GM19324 (cell line): ENCODE measurements around the gene MRPL38.
A peak's percentile ranks its signal among the peaks of the same experiment; 100 is the strongest.
"Not testable (repeated sequence)": the region's sequence is repeated elsewhere in the genome, so short reads cannot be mapped to it uniquely, and the experiment has no call there.

ENCODE experiments used
- ATAC-seq: cut with Tn5 transposase; IDR thresholded peaks from one replicate; pipeline ENCODE4 v1.9.1; 2021; ENCODE audit warnings: mild to moderate bottlenecking, moderate library complexity; ENCODE audit not compliant: unreplicated experiment, low FRiP score

MRPL38 gene

DNA sequence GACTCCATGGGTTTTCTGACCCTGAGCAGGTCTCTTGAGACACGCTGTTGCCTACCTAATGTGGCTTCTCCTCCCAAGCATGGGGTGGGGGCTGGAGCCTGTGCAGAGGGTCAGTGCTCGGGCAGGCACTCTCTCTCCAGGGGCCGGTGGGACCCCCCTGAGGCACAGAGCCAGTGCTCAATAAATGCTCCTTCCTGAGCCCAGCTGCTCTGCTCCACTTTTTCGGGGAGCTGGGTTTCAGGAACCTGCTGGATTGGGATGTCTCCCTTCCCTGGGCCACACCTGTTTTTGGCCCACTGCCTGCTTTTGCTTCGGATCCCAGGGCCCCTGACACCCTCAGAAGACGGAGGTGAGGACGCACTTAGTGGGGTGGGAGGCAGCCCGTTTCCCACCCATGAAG, 6.6 kb downstream of the MRPL38 start:
- ATAC-seq: no peak

DNA sequence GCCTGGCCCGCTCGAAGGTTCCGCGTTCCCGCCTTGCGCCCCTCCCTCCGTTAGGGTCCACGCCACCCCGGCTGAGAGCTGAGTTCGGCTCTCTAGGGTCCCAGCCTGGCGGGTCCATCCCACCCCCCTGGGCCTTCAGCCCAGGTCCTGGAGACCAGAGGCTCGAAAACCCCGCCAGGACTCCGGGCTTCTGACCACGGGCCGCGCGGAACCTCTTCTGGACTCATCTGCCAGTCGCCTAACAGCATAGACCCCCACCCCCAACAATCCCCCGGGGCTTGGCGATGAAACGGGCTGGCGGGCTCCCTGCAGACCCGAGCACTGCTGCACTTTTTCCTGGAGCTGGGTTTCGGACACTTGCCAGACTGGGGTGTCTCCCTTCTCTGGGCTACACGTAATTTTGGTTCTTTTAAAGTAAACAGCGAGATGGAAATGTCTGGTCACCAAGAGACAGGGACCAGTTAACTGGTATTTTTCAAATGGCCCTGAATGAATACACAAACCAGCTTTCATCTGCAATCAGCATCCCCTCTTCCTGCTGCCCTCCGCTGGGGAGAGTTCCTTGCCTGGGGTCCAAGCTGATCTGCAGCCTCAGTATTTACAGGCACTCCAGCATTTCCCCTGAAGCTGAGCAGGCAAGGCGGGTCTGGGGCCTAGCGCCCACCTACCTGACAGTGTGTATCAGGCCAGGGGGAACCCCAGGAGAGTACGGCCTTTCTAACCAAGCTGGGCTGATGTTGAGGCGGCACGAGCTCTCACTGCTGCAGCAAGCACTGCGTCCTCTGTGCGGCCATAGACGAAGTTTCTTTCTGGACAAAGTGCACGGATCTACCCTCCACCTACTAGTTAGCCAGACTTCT, 7.3 kb downstream of the MRPL38 start:
- ATAC-seq: no peak

DNA sequence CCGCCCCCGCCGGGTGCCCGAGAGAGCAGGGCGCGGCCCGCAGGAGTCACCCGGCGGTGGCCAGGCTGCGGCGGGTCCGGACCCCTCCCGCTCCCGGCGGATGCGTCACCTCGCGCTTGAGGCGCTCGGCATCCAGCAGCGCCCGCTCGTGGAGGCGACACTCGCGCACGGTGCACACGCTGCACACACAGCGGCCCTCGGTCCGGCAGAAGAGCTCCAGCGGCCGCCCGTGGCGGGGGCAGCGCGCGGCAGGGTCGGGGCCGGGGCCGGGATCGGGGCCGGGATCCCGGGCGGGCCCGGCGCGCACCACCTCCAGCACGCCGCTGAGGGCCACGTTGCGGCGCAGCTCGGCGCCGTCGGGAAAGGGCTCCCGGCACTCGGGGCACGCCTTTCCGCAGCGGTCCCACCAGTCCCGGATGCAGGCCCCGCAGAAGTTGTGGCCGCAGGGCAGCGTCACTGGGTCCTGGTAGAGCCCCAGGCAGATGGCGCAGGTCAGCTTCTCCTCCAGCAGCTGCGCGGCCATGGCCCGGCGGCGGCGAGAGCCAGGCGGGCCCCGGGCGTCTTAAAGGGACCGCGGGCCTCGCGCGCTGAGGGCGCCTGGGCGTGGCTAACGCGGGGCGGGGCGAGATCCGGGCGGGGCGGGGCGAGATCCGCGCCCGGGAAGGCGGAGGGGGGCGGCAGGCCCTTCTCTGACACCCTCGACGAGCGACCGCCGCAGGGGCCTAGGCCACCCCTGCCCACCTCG, 8.1 kb downstream of the MRPL38 start, which contains the start of gene TRIM65:
TSS of gene TRIM65 (minus strand) at position 537 of the 745 bp plus-strand sequence. CDS start at position 523, 14 bp downstream.
- peak; percentile 61 for ATAC-seq

GRCh38 chr17:75895370-75896155, 9.1 kb downstream of the MRPL38 start:
- ATAC-seq: no peak

DNA sequence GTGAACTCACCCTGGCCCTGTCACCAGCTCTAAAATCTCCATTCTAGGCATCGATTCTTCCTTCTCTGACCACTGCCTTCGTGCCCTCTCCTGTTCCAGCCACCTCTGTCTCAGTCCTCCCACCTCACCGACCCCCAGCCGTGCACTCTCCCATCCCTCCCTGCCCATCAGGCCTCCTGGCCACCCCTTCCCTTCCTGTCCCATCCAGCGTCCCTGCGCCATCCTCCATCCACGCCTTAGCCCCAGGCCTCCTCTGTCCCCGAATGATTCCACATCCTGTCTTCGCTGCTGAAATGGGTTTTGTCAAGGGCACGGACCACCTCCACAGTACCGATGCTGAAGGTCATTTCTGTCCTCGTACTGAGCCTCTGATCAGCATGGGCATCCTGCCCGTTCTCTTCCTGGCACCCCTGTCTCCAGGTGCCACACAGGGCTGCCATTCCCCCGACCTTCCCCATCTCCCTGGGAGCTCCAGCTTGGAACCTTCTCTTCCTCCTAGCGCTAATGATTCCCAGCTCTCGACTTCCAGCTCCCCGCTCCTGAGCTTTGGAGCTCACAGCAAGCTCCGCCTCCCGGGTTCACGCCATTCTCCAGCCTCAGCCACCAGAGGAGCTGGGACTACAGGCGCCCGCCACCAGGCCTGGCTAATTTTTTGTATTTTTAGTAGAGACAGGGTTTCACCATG, 10.5 kb downstream of the MRPL38 start:
- no peak for ATAC-seq

DNA sequence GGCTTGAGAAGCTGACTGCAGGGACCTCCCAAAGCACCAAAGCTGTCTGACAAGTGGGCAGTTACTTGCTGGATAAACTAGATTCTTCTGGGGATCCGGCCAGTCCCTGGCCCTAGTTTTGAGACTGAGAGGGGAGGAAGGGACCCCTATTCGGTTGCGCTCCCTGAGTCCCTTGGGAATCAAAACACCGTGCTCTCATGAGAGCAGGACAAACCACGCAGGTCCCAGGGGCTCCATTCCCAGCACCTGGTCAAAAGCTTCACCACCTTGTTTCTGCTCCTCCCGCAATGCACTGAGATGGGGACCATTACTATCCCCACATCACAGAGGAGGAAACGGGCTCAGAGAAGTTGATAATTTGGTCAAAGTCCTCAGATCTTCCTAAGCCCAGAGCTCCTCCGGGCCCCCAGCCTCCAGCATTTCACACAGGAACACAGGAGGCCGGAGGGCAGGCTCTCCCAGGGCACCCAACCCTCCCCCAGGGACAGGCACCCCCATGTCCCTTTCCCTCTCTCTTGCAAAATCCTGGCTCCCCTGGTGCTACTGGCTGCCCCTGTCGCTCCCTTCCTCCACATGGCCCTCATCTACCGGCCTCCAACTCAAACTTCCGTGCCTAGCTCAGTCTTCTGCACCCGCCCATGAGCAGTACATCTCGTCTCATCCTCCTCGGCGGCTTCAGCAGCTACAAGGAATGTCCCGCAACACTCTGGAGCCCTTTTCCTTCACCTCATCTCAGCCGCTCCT, 11.2 kb downstream of the MRPL38 start:
- no peak for ATAC-seq

DNA sequence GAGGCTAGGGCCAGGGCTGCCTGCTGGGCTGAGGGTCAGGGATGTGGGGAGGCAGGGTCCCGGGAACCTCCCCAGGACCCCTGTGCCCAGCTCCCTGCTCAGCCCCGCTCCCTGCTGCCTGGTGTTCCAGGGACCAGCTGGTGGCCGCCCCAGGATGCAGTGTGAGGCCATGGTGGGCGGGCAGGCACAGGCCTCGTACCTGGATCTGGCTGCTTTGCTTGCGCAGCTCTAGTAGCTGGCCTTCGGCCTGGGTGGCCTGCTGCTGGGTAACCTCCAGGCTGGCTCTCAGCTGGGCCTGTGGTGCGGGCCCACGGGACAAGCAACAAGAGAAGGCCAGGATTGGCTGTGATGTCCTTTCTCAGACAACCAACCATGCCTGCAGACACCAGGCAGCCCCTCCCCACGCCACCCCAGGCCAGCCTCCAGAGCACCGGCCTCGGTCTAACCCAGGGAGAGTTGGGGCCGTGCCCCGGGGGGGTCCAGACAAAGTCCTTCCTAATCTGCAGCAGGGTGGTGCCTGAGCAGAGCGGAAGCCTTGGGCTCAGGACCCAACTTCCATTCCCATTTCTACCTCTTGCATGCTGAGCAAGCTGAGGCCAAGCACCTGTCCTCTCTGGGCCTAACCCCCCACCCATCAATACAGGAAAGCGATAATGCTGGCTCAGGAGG, 12.0 kb downstream of the MRPL38 start:
- ATAC-seq: no peak

DNA sequence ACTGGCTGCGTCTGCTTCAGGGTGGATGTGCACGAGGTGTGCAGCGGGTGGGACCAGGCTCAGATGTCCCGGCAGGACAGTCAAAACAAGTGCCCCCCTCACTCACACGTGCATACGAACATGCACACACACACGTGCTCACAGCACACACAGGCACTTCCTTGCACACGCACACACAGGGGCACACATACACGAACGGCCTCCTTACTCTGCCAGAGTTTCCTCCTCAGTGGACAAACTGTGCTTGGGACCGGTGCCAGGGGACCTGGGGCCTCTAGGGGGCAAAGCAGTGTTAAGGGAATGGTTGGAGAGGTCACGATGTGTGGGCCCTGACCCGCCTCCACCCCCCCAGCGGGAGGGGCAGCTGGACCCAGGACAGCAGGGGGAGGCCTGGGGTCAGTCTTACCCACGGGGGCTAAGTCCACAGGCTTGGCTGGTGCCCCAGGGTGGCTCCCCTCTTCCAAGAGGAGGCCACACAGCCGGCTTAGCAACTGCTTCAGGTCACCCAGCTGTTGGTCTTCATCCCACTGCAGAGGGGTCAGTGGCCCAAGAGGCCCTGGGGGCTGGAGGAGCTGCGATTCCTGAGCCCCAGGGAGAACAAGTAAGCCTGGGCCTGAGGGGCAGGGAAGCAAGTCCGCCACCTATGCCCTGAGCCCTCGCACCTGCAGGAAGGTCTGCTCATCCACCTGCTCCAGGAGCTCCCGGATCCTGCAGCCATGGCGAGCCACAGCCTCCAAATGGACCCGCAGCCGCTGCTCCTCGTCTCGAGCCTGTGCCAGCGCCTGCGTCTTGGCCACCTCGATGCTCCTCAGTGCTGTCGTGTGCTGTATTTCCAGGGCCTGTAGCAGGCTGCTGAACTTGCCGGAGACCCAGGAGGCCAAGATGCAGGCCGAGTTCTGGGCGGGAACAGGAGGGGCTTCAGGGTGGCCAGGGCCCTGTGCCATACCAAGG, 12.8 kb downstream of the MRPL38 start:
- ATAC-seq: no peak

GRCh38 chr17:75891022-75891604, 13.6 kb downstream of the MRPL38 start:
- no peak for ATAC-seq

GRCh38 chr17:75889454-75889853, 15.2 kb downstream of the MRPL38 start:
- ATAC-seq: no peak

DNA sequence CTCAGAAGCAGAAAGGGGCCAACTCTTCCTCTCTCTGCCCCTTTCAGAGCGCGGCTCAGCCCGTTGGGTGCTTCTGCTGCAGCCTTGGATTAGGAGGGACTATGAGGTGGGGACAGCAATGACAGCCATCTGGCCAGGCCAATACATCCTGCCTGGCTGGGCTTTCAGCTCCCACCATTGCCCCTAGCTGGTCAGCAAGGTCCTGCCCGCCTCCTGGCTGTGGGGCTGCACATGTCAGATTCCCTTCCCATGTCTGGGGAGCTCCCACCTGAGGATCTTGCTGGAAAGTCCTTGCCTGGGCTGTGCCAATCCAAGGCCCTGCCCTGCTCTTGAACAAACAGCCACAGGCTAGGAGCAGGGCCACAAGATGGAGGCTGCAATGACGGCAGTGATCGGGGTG, 16.2 kb downstream of the MRPL38 start:
- no peak for ATAC-seq

- ATAC-seq: not testable (repeated sequence)
These were observed 18.8 kb downstream of the MRPL38 start for GRCh38 chr17:75885860-75886259.

DNA sequence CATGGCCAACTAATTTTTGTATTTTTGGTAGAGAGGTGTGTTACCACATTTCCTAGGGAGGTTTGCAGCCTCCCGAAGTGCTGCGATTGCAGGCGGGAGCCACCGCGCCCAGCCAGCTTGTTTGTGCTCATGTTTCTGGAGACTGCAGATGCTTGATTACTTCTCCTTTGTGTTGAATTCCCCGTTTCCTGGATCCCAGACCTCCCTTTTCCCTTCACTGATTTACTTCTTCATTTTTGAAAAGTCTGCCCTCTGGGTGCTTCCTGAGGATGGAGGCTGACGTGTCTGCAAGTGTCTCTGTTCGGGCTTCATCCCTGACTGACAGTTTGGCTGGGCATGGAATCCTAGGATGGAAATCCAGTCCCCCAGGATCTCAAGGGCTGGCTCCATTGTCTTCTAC, 19.3 kb downstream of the MRPL38 start:
- no peak for ATAC-seq

DNA sequence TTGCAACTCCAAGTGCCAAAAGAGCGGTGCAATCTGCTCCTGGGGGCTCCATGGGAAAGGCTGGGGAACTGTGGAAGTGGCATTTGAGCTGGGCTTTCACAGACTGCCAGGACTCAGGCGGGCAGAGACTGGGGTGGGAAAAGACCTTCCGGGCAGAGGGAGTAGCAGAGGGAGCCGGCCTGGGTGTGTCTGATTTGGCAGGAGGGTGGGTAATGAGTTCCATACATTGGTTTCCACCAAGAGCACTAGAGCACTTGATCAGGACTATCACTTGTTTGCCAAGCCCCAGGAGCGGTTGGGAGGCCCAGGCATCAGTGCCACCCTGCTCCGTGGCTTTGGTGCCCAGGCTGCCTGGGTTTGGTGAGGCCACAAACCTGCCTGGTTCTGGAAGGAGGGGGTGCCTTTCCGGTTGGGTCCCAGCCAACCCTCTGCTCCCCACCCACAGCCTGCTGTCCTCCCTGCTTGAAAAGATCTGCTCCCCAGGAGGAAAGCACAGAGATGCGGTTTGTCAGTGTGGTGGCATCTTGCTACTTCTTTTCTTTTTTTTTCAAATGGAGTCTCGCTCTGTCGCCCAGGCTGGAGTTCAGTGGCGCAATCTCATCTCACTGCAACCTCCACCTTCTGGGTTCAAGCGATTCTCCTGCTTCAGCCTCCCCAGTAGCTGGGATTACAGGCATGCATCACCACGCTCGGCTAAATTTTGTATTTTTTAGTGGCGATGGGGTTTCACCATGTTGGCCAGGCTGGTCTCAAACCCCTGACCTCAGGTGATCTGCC, 22.8 kb downstream of the MRPL38 start:
- ATAC-seq: no peak

DNA sequence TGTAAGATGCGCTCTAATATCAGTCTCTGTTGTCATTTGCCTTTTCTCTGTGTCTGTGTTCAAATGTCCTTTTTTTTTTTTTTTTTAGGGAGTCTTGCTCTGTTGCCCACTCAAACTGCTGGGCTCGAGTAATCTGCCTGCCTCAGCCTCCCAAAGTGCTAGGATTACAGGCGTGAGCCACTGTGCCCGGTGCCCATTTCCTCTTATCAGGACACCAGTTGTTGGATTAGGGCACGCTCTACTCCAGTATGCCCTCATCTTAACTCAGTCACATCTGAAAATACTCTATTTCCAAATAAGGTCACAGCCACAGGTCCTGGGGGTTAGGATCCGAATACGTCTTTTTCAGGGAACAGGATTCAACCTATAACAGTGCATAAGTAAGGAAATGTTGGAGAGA, 24.4 kb downstream of the MRPL38 start:
- no peak for ATAC-seq

- ATAC-seq: no peak
These were observed 26.3 kb downstream of the MRPL38 start, which contains the start of gene TRIM47 for GRCh38 chr17:75878174-75878998. Gene TRIM47, minus strand, starts transcription at chr17:75878581. Its CDS starts 33 bp downstream, at chr17:75878548.
